Sigmoid colon (tissue), 4 donors: ENCODE measurements around the gene GRAP.

Experiments used
- POLR2AphosphoS5 ChIP-seq, 4 donors: sonication (generic); formaldehyde crosslinking; IDR thresholded peaks; one replicate each; pipeline ENCODE4 v1.6.1; 2017; ENCODE audit warnings: antibody characterized with exemption in 4 of 4
- TF ChIP-seq, protein P1 (sequence below), 4 experiments: fragments of 450-650 bp in 3 of 4; fragments of 200-600 bp in 1 of 4; IDR thresholded peaks; one replicate each; pipeline ENCODE4 v1.5.1; 2016 to 2019; ENCODE audit warnings: antibody characterized with exemption in 4 of 4, mild to moderate bottlenecking in 3 of 4, moderate library complexity in 2 of 4

DNA sequence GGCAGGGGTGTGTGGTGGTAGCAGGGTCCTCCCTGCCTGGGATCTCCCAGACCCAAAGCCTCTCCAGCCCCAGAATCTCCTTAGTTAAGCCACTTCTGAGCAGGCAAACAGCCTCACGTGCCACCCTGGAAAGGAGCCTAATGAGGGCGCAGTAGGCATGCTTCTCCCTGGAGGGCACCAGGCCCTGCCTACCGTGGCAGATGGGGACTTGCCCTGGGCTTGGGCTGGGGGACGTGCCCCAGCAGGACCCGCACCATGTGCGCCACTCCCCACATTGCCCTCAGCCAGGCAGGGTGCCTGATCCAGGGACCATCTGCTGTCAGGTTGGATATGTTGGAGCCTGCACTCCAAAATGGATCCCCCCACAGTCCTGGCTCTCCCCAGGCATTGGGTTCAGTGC is 56.4 kb downstream of the GRAP start:
- TF ChIP-seq, protein P1, sequence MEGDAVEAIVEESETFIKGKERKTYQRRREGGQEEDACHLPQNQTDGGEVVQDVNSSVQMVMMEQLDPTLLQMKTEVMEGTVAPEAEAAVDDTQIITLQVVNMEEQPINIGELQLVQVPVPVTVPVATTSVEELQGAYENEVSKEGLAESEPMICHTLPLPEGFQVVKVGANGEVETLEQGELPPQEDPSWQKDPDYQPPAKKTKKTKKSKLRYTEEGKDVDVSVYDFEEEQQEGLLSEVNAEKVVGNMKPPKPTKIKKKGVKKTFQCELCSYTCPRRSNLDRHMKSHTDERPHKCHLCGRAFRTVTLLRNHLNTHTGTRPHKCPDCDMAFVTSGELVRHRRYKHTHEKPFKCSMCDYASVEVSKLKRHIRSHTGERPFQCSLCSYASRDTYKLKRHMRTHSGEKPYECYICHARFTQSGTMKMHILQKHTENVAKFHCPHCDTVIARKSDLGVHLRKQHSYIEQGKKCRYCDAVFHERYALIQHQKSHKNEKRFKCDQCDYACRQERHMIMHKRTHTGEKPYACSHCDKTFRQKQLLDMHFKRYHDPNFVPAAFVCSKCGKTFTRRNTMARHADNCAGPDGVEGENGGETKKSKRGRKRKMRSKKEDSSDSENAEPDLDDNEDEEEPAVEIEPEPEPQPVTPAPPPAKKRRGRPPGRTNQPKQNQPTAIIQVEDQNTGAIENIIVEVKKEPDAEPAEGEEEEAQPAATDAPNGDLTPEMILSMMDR (IDR thresholded peaks at IDR 0.05) = no peak
- TF ChIP-seq POLR2AphosphoS5 (IDR thresholded peaks at IDR 0.05) = no peak
